Chondrocyte (in vitro differentiated cells): ENCODE data around the gene MYO15B. TPM values are rescaled to one million over a fixed set of nuclear protein-coding genes. Genes with fewer than 3 reads are reported as not detected.

ENCODE experiments used
- DNase-seq: peaks from one replicate; pipeline ENCODE4 v3.0.0; 2021; ENCODE audit warnings: mixed read lengths, low spot score
- H3K27ac Mint-ChIP-seq: one replicate; pipeline ENCODE4 v1.8.0; 2021; ENCODE audit warnings: mild to moderate bottlenecking, moderate library complexity, mixed read lengths; ENCODE audit not compliant: unreplicated experiment
- H3K27me3 Mint-ChIP-seq: 2 replicates; pipeline ENCODE4 v1.8.0; 2021; ENCODE audit warnings: low read depth, mixed read lengths
- H3K36me3 Mint-ChIP-seq: 2 replicates; pipeline ENCODE4 v1.8.0; 2021; ENCODE audit warnings: low read depth, mixed read lengths
- H3K4me1 Mint-ChIP-seq: 2 replicates; pipeline ENCODE4 v1.8.0; 2021; ENCODE audit warnings: low read depth, mild to moderate bottlenecking, mixed read lengths
- H3K4me3 Mint-ChIP-seq: one replicate; pipeline ENCODE4 v1.8.0; 2021; ENCODE audit warnings: mild to moderate bottlenecking, moderate library complexity, mixed read lengths; ENCODE audit not compliant: unreplicated experiment
- H3K9me3 Mint-ChIP-seq: 2 replicates; pipeline ENCODE4 v1.8.0; 2021; ENCODE audit warnings: low read depth, mixed read lengths
- total RNA-seq: library from RNA; stranded (reverse); gene quantifications from 3 replicates; pipeline ENCODE4 v1.2.1, GENCODE V29; 2021
- TF ChIP-seq, protein P1 (sequence below): fragments of 200-600 bp; sonication (generic); IDR thresholded peaks from 2 replicates; pipeline ENCODE4 v1.5.0; 2021; ENCODE audit warnings: antibody characterized with exemption, mild to moderate bottlenecking, moderate library complexity

The MYO15B gene
- total RNA-seq, 1 donor from 2014 or later = 16.0 TPM

GRCh38 chr17:75624021-75624420, 36.4 kb downstream of the MYO15B start:
- Mint-ChIP-seq H3K27ac (no peak overlapping the region), H3K4me1 (peaks cover 2% of the 10 kb centered on the region), H3K4me3 (no peak overlapping the region), H3K36me3 (no peaks in the 10 kb centered on the region), H3K9me3 (no peaks in the 10 kb centered on the region), H3K27me3 (no peaks in the 10 kb centered on the region)
- DNase-seq = no peak
- TF ChIP-seq, protein P1, sequence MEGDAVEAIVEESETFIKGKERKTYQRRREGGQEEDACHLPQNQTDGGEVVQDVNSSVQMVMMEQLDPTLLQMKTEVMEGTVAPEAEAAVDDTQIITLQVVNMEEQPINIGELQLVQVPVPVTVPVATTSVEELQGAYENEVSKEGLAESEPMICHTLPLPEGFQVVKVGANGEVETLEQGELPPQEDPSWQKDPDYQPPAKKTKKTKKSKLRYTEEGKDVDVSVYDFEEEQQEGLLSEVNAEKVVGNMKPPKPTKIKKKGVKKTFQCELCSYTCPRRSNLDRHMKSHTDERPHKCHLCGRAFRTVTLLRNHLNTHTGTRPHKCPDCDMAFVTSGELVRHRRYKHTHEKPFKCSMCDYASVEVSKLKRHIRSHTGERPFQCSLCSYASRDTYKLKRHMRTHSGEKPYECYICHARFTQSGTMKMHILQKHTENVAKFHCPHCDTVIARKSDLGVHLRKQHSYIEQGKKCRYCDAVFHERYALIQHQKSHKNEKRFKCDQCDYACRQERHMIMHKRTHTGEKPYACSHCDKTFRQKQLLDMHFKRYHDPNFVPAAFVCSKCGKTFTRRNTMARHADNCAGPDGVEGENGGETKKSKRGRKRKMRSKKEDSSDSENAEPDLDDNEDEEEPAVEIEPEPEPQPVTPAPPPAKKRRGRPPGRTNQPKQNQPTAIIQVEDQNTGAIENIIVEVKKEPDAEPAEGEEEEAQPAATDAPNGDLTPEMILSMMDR = no peak

- Mint-ChIP-seq H3K4me1 (peaks cover 2% of the 10 kb centered on the region), H3K27me3 (no peaks in the 10 kb centered on the region), H3K27ac (no peak overlapping the region), H3K4me3 (no peak overlapping the region), H3K9me3 (no peaks in the 10 kb centered on the region), H3K36me3 (no peaks in the 10 kb centered on the region)
- TF ChIP-seq, protein P1 = no peak
- DNase-seq = no peak
Observed at GRCh38 chr17:75624714-75625345, 37.2 kb downstream of the MYO15B start.

DNA sequence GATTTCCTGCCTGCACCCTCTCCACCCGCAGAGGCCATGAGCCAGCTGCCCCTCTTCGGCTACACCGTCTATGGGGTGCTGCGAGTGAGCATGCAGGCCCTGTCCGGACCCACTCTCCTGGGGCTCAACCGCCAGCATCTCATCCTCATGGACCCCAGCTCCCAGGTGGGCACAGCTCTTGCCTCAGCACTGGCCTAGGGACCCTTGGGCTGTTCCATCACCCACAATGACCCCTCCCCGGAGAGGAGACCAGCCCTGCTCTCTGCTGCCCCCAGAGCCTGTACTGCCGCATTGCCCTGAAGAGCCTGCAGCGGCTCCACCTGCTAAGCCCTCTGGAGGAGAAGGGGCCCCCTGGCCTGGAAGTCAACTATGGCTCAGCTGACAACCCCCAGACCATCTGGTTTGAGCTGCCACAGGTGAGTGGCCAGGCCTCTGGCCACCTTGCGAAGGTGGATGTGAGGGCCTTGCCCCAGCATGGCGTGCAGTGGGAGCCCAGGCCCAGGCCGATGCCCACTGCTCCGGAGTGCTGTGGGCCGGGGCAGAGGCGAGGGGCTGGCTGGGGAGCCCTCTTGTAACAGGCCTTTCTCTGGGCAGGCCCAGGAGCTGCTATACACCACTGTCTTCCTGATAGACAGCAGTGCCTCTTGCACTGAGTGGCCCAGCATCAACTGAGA, 38.4 kb downstream of the MYO15B start:
- TF ChIP-seq, protein P1 = peak; percentile 77
- Mint-ChIP-seq H3K36me3 (no peaks in the 10 kb centered on the region), H3K4me1 (peaks cover 2% of the 10 kb centered on the region), H3K27ac (no peak overlapping the region), H3K9me3 (no peaks in the 10 kb centered on the region), H3K4me3 (no peak overlapping the region), H3K27me3 (no peaks in the 10 kb centered on the region)
- no peak for DNase-seq

- H3K36me3 Mint-ChIP-seq = no peaks in the 10 kb centered on the region
- H3K27ac Mint-ChIP-seq = no peak overlapping the region
- no peak overlapping the region for H3K4me3 Mint-ChIP-seq
- H3K27me3 Mint-ChIP-seq = no peaks in the 10 kb centered on the region
- TF ChIP-seq, protein P1 = no peak
- H3K9me3 Mint-ChIP-seq = no peaks in the 10 kb centered on the region
- H3K4me1 Mint-ChIP-seq = peaks cover 2% of the 10 kb centered on the region
- DNase-seq = no peak
Observed at GRCh38 chr17:75626496-75627038, 39.0 kb downstream of the MYO15B start.

- no peak for DNase-seq
- Mint-ChIP-seq H3K36me3 (no peaks in the 10 kb centered on the region), H3K27ac (no peak overlapping the region), H3K4me1 (peaks cover 2% of the 10 kb centered on the region), H3K9me3 (no peaks in the 10 kb centered on the region), H3K4me3 (no peak overlapping the region), H3K27me3 (no peaks in the 10 kb centered on the region)
- TF ChIP-seq, protein P1 = no peak
Observed at GRCh38 chr17:75627094-75627493, 39.5 kb downstream of the MYO15B start.
